GM12878 (cell line): ENCODE measurements around the gene DNAH2. TPM values are rescaled to one million over a fixed set of nuclear protein-coding genes. Genes with fewer than 3 reads are reported as not detected.

ENCODE experiments used
- ATF7 ChIP-seq: fragments of 450-650 bp; IDR thresholded peaks from 2 replicates; pipeline ENCODE4 v1.6.1; 2016; ENCODE audit warnings: low read depth, mild to moderate bottlenecking
- CBX5 ChIP-seq: sonication (generic); IDR thresholded peaks from 2 replicates; pipeline ENCODE4 v1.6.1; 2016; ENCODE audit warnings: low read depth, moderate library complexity, mild to moderate bottlenecking, inconsistent platforms
- CHD4 ChIP-seq: fragments of 200-600 bp; sonication (generic); IDR thresholded peaks from 2 replicates; pipeline ENCODE4 v1.6.1; 2016; ENCODE audit warnings: mild to moderate bottlenecking
- EED ChIP-seq: sonication (generic); IDR thresholded peaks from 2 replicates; pipeline ENCODE4 v1.6.1; 2016; ENCODE audit warnings: antibody characterized with exemption, low read depth
- HCFC1 ChIP-seq: fragments of 150-350 bp; IDR thresholded peaks from 2 replicates; pipeline ENCODE4 v1.6.1; 2014; ENCODE audit warnings: low read length
- HDAC2 ChIP-seq: fragments of 200-600 bp; sonication (generic); IDR thresholded peaks from 2 replicates; pipeline ENCODE4 v1.6.1; 2017
- JUNB ChIP-seq: IDR thresholded peaks from 2 replicates; pipeline ENCODE4 v1.6.1; 2016; ENCODE audit warnings: antibody characterized with exemption, mild to moderate bottlenecking
- JUND ChIP-seq: IDR thresholded peaks from 2 replicates; pipeline ENCODE4 v1.6.1; 2012; ENCODE audit warnings: low read depth, mild to moderate bottlenecking, low read length, improper control_type of control experiment, moderate library complexity
- KLF5 ChIP-seq: fragments of 450-650 bp; IDR thresholded peaks from 2 replicates; pipeline ENCODE4 v1.6.1; 2014; ENCODE audit warnings: mild to moderate bottlenecking; ENCODE audit not compliant: partially characterized antibody
- MTA3 ChIP-seq: IDR thresholded peaks from 2 replicates; pipeline ENCODE4 v1.6.1; 2012; ENCODE audit warnings: low read length, inconsistent platforms, borderline replicate concordance
- NRF1 ChIP-seq: conservative IDR thresholded peaks from 2 replicates; pipeline ENCODE4 v1.6.1; 2011; ENCODE audit warnings: mild to moderate bottlenecking, low read depth, low read length, improper control_type of control experiment
- RAD21 ChIP-seq: IDR thresholded peaks from 2 replicates; pipeline ENCODE4 v1.6.1; 2011; ENCODE audit warnings: mild to moderate bottlenecking, low read depth, low read length, moderate library complexity; ENCODE audit not compliant: insufficient read depth
- RCOR1 ChIP-seq: conservative IDR thresholded peaks from 2 replicates; pipeline ENCODE4 v1.6.1; 2012; ENCODE audit warnings: low read depth, low read length, improper control_type of control experiment
- SMAD5 ChIP-seq: IDR thresholded peaks from 2 replicates; pipeline ENCODE4 v1.6.1; 2016; ENCODE audit warnings: antibody characterized with exemption, low read depth
- SMC3 ChIP-seq: IDR thresholded peaks from 2 replicates; pipeline ENCODE4 v1.6.1; 2011; ENCODE audit warnings: low read length, improper control_type of control experiment, borderline replicate concordance
- SP1 ChIP-seq: IDR thresholded peaks from one replicate; pipeline ENCODE4 v1.6.1; 2011; ENCODE audit warnings: low read depth, low read length
- SUPT20H ChIP-seq: IDR thresholded peaks from 2 replicates; pipeline ENCODE4 v1.6.1; 2011; ENCODE audit warnings: low read depth, mild to moderate bottlenecking, low read length, moderate library complexity, borderline replicate concordance; ENCODE audit not compliant: control insufficient read depth
- TAF1 ChIP-seq: IDR thresholded peaks from 2 replicates; pipeline ENCODE4 v1.6.1; 2011; ENCODE audit warnings: mild to moderate bottlenecking, low read depth, low read length, borderline replicate concordance
- TCF3 ChIP-seq: IDR thresholded peaks from 2 replicates; pipeline ENCODE4 v1.6.1; 2012; ENCODE audit warnings: low read depth, mild to moderate bottlenecking, low read length, borderline replicate concordance; ENCODE audit not compliant: insufficient read depth
- ZNF622 ChIP-seq: fragments of 450-650 bp; IDR thresholded peaks from 2 replicates; pipeline ENCODE4 v1.6.1; 2017; ENCODE audit warnings: mild to moderate bottlenecking, inconsistent platforms
- ZSCAN29 ChIP-seq: fragments of 450-650 bp; IDR thresholded peaks from 2 replicates; pipeline ENCODE4 v1.6.1; 2017; ENCODE audit warnings: mild to moderate bottlenecking, moderate library complexity
- polyA plus RNA-seq, 11 experiments: library from polyadenylated mRNA; depleted of rRNA in 4 of 11; unstranded in 6 of 11; stranded (reverse) in 5 of 11; fragments of >200 nt; fragmentation: Nextera tagmentation in 4 of 11; fragmentation: Illumina TruSeq in 1 of 11; extraction: Ambion mirVana in 4 of 11; extraction: Trizol in 1 of 11; gene quantifications; 1 replicate in 1 of 11; 2 replicates in 10 of 11; pipeline versions ENCODE4 v1.2.1 to v1.2.3, GENCODE V29; 2011 to 2016; ENCODE audit warnings: inconsistent platforms in 2 of 11, missing spikeins in 2 of 11, low read depth in 1 of 11
- total RNA-seq, 4 experiments: library from RNA; depleted of rRNA in 3 of 4; stranded (reverse); fragments of >200 nt in 3 of 4; fragmentation: Illumina TruSeq in 1 of 4; extraction: Trizol in 1 of 4; gene quantifications; 2 replicates each; pipeline versions ENCODE4 v1.2.1 to v1.2.3, GENCODE V29; 2013 to 2021
- TF ChIP-seq, protein P1 (sequence below): fragments of 450-650 bp; conservative IDR thresholded peaks from 2 replicates; pipeline ENCODE4 v1.6.1; 2017; ENCODE audit warnings: mild to moderate bottlenecking, moderate library complexity
- TF ChIP-seq, protein P2 (sequence below): IDR thresholded peaks from 2 replicates; pipeline ENCODE4 v1.6.1; 2012; ENCODE audit warnings: mild to moderate bottlenecking, low read depth, low read length
- TF ChIP-seq, protein P3 (sequence below): IDR thresholded peaks from 2 replicates; pipeline ENCODE4 v1.6.1; 2011; ENCODE audit warnings: mild to moderate bottlenecking, low read depth, low read length, moderate library complexity; ENCODE audit not compliant: insufficient replicate concordance
- TF ChIP-seq, protein P4 (sequence below): fragments of 450-650 bp; IDR thresholded peaks from 2 replicates; pipeline ENCODE4 v1.6.1; 2016; ENCODE audit warnings: mild to moderate bottlenecking

Gene DNAH2
- total and polyA plus RNA-seq, 10 of the 15 experiments (the other 5 are each of a cell fraction or from before 2014, with no cell fraction given), result not detected

DNA sequence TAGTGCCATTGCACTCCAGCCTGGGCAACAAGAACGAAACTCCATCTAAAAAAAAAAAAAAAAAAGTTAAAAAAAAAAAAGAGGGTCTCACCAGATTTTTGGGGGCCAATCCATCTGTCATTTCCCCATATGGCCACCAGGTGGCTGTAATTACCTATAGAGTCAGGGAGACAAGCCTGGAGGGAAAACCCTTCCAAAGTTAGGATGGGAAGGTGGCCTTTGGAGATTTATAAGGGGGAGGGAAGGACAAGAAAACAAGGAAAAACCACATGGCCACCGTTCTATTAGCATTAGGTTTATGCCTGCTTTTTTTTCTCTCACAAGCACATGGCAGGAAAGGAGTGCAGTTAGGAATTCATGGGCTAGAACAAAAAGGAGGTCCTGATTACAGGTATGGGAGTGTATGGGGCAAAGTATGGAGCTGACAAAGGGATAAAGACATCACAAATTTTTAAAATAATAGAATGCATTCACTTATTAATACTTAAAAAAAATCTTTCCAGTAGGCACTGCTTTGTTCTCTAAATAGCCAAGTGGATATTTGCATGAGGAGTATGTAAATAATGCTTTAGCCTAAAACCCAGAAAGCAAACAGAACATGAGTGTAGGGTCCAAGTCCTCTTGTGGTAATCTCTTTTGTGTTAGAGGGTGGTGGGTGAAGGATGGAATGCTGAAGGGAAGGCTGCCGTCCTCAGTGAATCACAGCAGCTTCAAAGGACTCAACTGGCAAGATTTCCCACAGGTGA is 145.3 kb downstream of the DNAH2 start (continued):
- TF ChIP-seq RCOR1 (no peak), ZSCAN29 (no peak), EED (no peak), TAF1 (no peak), RAD21 (peak; percentile 93), SMC3 (peak; percentile 75; the same call in 1 of the 2 replicates), ATF7 (no peak), SMAD5 (no peak), JUNB (no peak), CHD4 (no peak), JUND (no peak), HCFC1 (no peak), MTA3 (no peak), HDAC2 (no peak), TCF3 (no peak), SUPT20H (no peak), NRF1 (no peak), ZNF622 (no peak), KLF5 (no peak), SP1 (no peak), CBX5 (no peak)
- TF ChIP-seq, protein P1, sequence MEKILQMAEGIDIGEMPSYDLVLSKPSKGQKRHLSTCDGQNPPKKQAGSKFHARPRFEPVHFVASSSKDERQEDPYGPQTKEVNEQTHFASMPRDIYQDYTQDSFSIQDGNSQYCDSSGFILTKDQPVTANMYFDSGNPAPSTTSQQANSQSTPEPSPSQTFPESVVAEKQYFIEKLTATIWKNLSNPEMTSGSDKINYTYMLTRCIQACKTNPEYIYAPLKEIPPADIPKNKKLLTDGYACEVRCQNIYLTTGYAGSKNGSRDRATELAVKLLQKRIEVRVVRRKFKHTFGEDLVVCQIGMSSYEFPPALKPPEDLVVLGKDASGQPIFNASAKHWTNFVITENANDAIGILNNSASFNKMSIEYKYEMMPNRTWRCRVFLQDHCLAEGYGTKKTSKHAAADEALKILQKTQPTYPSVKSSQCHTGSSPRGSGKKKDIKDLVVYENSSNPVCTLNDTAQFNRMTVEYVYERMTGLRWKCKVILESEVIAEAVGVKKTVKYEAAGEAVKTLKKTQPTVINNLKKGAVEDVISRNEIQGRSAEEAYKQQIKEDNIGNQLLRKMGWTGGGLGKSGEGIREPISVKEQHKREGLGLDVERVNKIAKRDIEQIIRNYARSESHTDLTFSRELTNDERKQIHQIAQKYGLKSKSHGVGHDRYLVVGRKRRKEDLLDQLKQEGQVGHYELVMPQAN, result no peak
- TF ChIP-seq, protein P2, sequence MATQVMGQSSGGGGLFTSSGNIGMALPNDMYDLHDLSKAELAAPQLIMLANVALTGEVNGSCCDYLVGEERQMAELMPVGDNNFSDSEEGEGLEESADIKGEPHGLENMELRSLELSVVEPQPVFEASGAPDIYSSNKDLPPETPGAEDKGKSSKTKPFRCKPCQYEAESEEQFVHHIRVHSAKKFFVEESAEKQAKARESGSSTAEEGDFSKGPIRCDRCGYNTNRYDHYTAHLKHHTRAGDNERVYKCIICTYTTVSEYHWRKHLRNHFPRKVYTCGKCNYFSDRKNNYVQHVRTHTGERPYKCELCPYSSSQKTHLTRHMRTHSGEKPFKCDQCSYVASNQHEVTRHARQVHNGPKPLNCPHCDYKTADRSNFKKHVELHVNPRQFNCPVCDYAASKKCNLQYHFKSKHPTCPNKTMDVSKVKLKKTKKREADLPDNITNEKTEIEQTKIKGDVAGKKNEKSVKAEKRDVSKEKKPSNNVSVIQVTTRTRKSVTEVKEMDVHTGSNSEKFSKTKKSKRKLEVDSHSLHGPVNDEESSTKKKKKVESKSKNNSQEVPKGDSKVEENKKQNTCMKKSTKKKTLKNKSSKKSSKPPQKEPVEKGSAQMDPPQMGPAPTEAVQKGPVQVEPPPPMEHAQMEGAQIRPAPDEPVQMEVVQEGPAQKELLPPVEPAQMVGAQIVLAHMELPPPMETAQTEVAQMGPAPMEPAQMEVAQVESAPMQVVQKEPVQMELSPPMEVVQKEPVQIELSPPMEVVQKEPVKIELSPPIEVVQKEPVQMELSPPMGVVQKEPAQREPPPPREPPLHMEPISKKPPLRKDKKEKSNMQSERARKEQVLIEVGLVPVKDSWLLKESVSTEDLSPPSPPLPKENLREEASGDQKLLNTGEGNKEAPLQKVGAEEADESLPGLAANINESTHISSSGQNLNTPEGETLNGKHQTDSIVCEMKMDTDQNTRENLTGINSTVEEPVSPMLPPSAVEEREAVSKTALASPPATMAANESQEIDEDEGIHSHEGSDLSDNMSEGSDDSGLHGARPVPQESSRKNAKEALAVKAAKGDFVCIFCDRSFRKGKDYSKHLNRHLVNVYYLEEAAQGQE, result no peak
- TF ChIP-seq, protein P3, sequence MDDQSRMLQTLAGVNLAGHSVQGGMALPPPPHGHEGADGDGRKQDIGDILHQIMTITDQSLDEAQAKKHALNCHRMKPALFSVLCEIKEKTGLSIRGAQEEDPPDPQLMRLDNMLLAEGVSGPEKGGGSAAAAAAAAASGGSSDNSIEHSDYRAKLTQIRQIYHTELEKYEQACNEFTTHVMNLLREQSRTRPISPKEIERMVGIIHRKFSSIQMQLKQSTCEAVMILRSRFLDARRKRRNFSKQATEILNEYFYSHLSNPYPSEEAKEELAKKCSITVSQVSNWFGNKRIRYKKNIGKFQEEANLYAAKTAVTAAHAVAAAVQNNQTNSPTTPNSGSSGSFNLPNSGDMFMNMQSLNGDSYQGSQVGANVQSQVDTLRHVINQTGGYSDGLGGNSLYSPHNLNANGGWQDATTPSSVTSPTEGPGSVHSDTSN, result no peak
- TF ChIP-seq, protein P4, sequence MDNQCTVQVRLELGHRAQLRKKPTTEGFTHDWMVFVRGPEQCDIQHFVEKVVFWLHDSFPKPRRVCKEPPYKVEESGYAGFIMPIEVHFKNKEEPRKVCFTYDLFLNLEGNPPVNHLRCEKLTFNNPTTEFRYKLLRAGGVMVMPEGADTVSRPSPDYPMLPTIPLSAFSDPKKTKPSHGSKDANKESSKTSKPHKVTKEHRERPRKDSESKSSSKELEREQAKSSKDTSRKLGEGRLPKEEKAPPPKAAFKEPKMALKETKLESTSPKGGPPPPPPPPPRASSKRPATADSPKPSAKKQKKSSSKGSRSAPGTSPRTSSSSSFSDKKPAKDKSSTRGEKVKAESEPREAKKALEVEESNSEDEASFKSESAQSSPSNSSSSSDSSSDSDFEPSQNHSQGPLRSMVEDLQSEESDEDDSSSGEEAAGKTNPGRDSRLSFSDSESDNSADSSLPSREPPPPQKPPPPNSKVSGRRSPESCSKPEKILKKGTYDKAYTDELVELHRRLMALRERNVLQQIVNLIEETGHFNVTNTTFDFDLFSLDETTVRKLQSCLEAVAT, result no peak
